CD14-positive monocyte (primary cell): ENCODE results near the gene TLX1. TPM values are rescaled to one million over a fixed set of nuclear protein-coding genes. Genes with fewer than 3 reads are reported as not detected.

Experiments
- DNase-seq, 3 donors: peaks; one replicate each; pipeline ENCODE4 v3.0.0-alpha.2; 2011 to 2022
- H2AFZ ChIP-seq: 2 replicates; pipeline ENCODE4 v1.6.0; 2012; ENCODE audit warnings: mild to moderate bottlenecking, low read depth, low read length, inconsistent platforms; ENCODE audit not compliant: insufficient read depth, poor library complexity, severe bottlenecking
- H3K27ac ChIP-seq, 2 donors: 1 replicate in 1 of 2; 2 replicates in 1 of 2; pipeline ENCODE4 v1.5.1; 2012 to 2013; ENCODE audit warnings: low read length in 2 of 2, control low read depth in 1 of 2, inconsistent platforms in 1 of 2, low read depth in 1 of 2, mild to moderate bottlenecking in 1 of 2
- H3K27me3 ChIP-seq, 2 donors: one replicate each; pipeline versions ENCODE4 v1.6.0 to v1.6.1; 2011 to 2013; ENCODE audit warnings: low read length in 2 of 2; ENCODE audit not compliant: control insufficient read depth in 2 of 2, insufficient read depth in 2 of 2
- H3K36me3 ChIP-seq, 2 donors: replicated peaks in 1 of 2; 1 replicate in 1 of 2; 2 replicates in 1 of 2; pipeline versions ENCODE4 v1.5.1 to v1.6.1; 2012 to 2013; ENCODE audit warnings: low read length in 2 of 2, control low read depth in 1 of 2, inconsistent platforms in 1 of 2, mild to moderate bottlenecking in 1 of 2; ENCODE audit not compliant: insufficient read depth in 2 of 2, control insufficient read depth in 1 of 2
- H3K4me1 ChIP-seq, 2 donors: 1 replicate in 1 of 2; 2 replicates in 1 of 2; pipeline versions ENCODE4 v1.5.1 to v1.6.1; 2012 to 2013; ENCODE audit warnings: low read length in 2 of 2, control low read depth in 1 of 2, inconsistent platforms in 1 of 2, mild to moderate bottlenecking in 1 of 2, moderate library complexity in 1 of 2; ENCODE audit not compliant: insufficient read depth in 2 of 2, control insufficient read depth in 1 of 2
- H3K4me2 ChIP-seq: replicated peaks from 2 replicates; pipeline ENCODE3; 2012; ENCODE audit warnings: low read length, moderate library complexity, mild to moderate bottlenecking; ENCODE audit not compliant: poor library complexity, severe bottlenecking; ENCODE audit errors: extremely low read depth
- H3K4me3 ChIP-seq, 3 experiments: fragments of 200-600 bp in 1 of 3; sonication (generic) in 1 of 3; replicated peaks in 1 of 3; 1 replicate in 2 of 3; 2 replicates in 1 of 3; pipeline ENCODE4 v1.5.1; 2011 to 2013; ENCODE audit warnings: low read length in 3 of 3, mild to moderate bottlenecking in 3 of 3, control low read depth in 2 of 3, low read depth in 2 of 3, inconsistent platforms in 1 of 3, moderate library complexity in 1 of 3
- H3K79me2 ChIP-seq: 2 replicates; pipeline ENCODE4 v1.6.0; 2012; ENCODE audit warnings: mild to moderate bottlenecking, control low read depth, inconsistent platforms, low read length, moderate library complexity; ENCODE audit not compliant: insufficient read depth
- H3K9ac ChIP-seq: 2 replicates; pipeline ENCODE4 v1.6.0; 2017; ENCODE audit warnings: low read length, mild to moderate bottlenecking; ENCODE audit not compliant: insufficient read depth, poor library complexity, severe bottlenecking
- H3K9me3 ChIP-seq, 2 donors: replicated peaks in 1 of 2; 1 replicate in 1 of 2; 2 replicates in 1 of 2; pipeline versions ENCODE4 v1.5.1 to v1.6.1; 2012 to 2013; ENCODE audit warnings: low read length in 2 of 2, control low read depth in 1 of 2; ENCODE audit not compliant: control insufficient read depth in 1 of 2, insufficient read depth in 1 of 2
- H4K20me1 ChIP-seq: 2 replicates; pipeline ENCODE4 v1.6.0; 2012; ENCODE audit warnings: mild to moderate bottlenecking, low read length, control low read depth, moderate library complexity; ENCODE audit not compliant: insufficient read depth
- H3K27ac Mint-ChIP-seq, 7 donors: one replicate each; pipeline ENCODE4 v1.8.0; 2020; ENCODE audit warnings: mild to moderate bottlenecking in 7 of 7, mixed read lengths in 7 of 7, moderate library complexity in 6 of 7, inconsistent platforms in 2 of 7
- H3K27me3 Mint-ChIP-seq, 3 donors: one replicate each; pipeline ENCODE4 v1.8.0; 2021 to 2022; ENCODE audit warnings: low read depth in 3 of 3, mild to moderate bottlenecking in 3 of 3, mixed read lengths in 3 of 3, moderate library complexity in 3 of 3, inconsistent platforms in 1 of 3
- H3K36me3 Mint-ChIP-seq, 2 donors: one replicate each; pipeline ENCODE4 v1.8.0; 2020; ENCODE audit warnings: mixed read lengths in 2 of 2, inconsistent platforms in 1 of 2, mild to moderate bottlenecking in 1 of 2
- H3K4me1 Mint-ChIP-seq: one replicate; pipeline ENCODE4 v1.8.0; 2020; ENCODE audit warnings: mild to moderate bottlenecking, mixed read lengths
- H3K4me3 Mint-ChIP-seq, 2 donors: one replicate each; pipeline ENCODE4 v1.8.0; 2020; ENCODE audit warnings: mild to moderate bottlenecking in 2 of 2, mixed read lengths in 2 of 2, moderate library complexity in 1 of 2
- H3K9me3 Mint-ChIP-seq, 7 donors: one replicate each; pipeline ENCODE4 v1.8.0; 2020 to 2022; ENCODE audit warnings: mixed read lengths in 7 of 7, mild to moderate bottlenecking in 6 of 7, moderate library complexity in 6 of 7, inconsistent platforms in 2 of 7
- WGBS: methylation state at CpG from one replicate; pipeline ENCODE4 v1.1.5; 2013; ENCODE audit warnings: missing lambda C conversion rate; ENCODE audit not compliant: insufficient coverage; 5-methylcytosine and 5-hydroxymethylcytosine counted together
- intact Hi-C, 2 donors: fragments of 100-400 bp; cut with micrococcal nuclease; formaldehyde crosslinking; loops; one replicate each; pipeline versions ENCODE4 v1.15.0 to v1.15.1; 2023
- polyA plus RNA-seq, 3 donors: library from polyadenylated mRNA; depleted of rRNA in 1 of 3; unstranded in 2 of 3; stranded (reverse) in 1 of 3; fragments of 300-500 nt in 2 of 3; fragments of >200 nt in 1 of 3; fragmentation: Illumina TruSeq in 2 of 3; gene quantifications; 1 replicate in 2 of 3; 2 replicates in 1 of 3; pipeline ENCODE4 v1.2.3, GENCODE V29; 2012 to 2021
- TF ChIP-seq, protein P1 (sequence below): fragments of 200-600 bp; IDR thresholded peaks from one replicate; pipeline ENCODE4 v1.8.0; 2022; ENCODE audit warnings: antibody characterized with exemption, mild to moderate bottlenecking

TLX1 gene
- polyA plus RNA-seq, 3 donors, result not detected

DNA sequence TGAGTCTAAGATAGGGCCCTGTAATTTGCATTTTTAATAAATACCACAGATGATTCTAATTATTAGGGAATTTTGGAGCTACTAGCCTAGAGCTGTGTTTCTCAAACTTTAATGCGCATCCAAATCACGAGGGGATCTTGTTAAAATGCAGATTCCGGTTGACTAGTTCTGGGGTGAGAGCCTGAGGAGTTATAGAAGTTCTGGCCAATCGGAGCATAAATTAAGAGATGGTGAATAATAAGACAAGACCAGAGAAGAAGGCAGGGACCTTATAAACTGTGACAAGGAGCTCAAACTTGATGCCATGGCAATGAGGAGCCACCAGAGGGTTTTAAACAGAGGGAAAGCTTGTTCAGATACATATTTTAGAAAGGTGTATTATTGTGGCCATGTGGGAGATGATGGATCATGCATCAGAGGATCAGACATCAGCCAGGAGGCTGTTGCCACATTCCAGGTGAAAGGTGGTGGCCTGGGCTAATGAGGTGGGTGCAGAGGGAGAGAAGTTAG is 29.7 kb upstream of the TLX1 start:
- Histone ChIP-seq H3K4me2 (no peak overlapping the region), H3K9ac (no peak overlapping the region), H4K20me1 (no peaks in the 10 kb centered on the region), H3K27ac (no peak overlapping the region), H2AFZ (no peak overlapping the region), H3K79me2 (no peaks in the 10 kb centered on the region), H3K4me1 (no peaks in the 10 kb centered on the region), H3K27me3 (peaks cover 2 to 44% of the 10 kb centered on the region in 2 donors), H3K36me3 (no peaks in the 10 kb centered on the region), H3K4me3 (no peak overlapping the region), H3K9me3 (no peaks in the 10 kb centered on the region)
- H3K36me3 Mint-ChIP-seq, result no peaks in the 10 kb centered on the region
- no peaks in the 10 kb centered on the region for H3K9me3 Mint-ChIP-seq
- no peak for DNase-seq
- intact Hi-C loops, result no loop called here
- no peak overlapping the region for H3K27ac Mint-ChIP-seq
- no peaks in the 10 kb centered on the region for H3K4me1 Mint-ChIP-seq
- peaks cover 37 to 62% (median 42%) of the 10 kb centered on the region in 3 donors for H3K27me3 Mint-ChIP-seq
- 97% methylated on average over 3 of the region's 4 CpGs for WGBS
- H3K4me3 Mint-ChIP-seq, result no peak overlapping the region
- TF ChIP-seq, protein P1, sequence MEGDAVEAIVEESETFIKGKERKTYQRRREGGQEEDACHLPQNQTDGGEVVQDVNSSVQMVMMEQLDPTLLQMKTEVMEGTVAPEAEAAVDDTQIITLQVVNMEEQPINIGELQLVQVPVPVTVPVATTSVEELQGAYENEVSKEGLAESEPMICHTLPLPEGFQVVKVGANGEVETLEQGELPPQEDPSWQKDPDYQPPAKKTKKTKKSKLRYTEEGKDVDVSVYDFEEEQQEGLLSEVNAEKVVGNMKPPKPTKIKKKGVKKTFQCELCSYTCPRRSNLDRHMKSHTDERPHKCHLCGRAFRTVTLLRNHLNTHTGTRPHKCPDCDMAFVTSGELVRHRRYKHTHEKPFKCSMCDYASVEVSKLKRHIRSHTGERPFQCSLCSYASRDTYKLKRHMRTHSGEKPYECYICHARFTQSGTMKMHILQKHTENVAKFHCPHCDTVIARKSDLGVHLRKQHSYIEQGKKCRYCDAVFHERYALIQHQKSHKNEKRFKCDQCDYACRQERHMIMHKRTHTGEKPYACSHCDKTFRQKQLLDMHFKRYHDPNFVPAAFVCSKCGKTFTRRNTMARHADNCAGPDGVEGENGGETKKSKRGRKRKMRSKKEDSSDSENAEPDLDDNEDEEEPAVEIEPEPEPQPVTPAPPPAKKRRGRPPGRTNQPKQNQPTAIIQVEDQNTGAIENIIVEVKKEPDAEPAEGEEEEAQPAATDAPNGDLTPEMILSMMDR, result no peak

DNA sequence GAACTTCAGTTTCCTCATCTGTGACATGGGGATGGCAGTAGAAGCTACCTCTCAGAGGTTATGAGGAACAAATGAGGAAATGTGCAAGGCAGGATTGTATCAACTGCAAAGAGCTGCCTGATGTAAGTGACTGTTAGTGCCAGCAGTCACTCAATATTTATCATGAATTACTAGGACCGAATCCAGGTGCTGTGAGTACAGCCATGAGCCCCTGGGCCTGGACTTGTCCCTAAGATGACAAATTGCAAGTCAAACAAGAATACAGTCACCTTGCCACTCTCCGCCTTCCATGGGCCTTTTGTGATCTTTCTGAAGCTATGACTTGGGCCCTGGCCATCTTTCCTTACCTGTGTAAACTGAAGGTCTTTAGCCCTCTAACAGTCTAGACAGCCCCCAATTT is 27.7 kb upstream of the TLX1 start:
- Histone ChIP-seq H3K4me1 (no peaks in the 10 kb centered on the region), H4K20me1 (no peaks in the 10 kb centered on the region), H3K4me3 (no peak overlapping the region), H2AFZ (no peak overlapping the region), H3K27ac (no peak overlapping the region), H3K9ac (no peak overlapping the region), H3K79me2 (no peaks in the 10 kb centered on the region), H3K4me2 (no peak overlapping the region), H3K27me3 (peaks cover 2 to 38% of the 10 kb centered on the region in 2 donors), H3K9me3 (no peaks in the 10 kb centered on the region), H3K36me3 (no peaks in the 10 kb centered on the region)
- no peak for DNase-seq
- Mint-ChIP-seq H3K36me3 (no peaks in the 10 kb centered on the region), H3K9me3 (no peaks in the 10 kb centered on the region), H3K27ac (no peak overlapping the region), H3K4me1 (no peaks in the 10 kb centered on the region), H3K4me3 (no peak overlapping the region), H3K27me3 (peaks cover 31 to 56% (median 40%) of the 10 kb centered on the region in 3 donors)
- 94% methylated on average over 2 of the region's 2 CpGs for WGBS
- TF ChIP-seq, protein P1, result no peak
- intact Hi-C loops, result no loop called here
